Fibroblast of lung (primary cell): ENCODE results near the gene TADA2A. TPM values are rescaled to one million over a fixed set of nuclear protein-coding genes. Genes with fewer than 3 reads are reported as not detected.

Experiments used
- DNase-seq, 2 donors: peaks; one replicate each; pipeline versions ENCODE4 v3.0.0 to v3.0.0-alpha.2; 2010; ENCODE audit warnings: low read depth in 2 of 2
- H2AFZ ChIP-seq: 2 replicates; pipeline ENCODE4 v1.5.1; 2012; ENCODE audit warnings: low read length, control low read depth, inconsistent platforms
- H3K27ac ChIP-seq: 2 replicates; pipeline ENCODE4 v1.5.1; 2011; ENCODE audit warnings: low read length, control low read depth; ENCODE audit not compliant: insufficient read depth
- H3K27me3 ChIP-seq: 2 replicates; pipeline ENCODE4 v1.5.1; 2011; ENCODE audit warnings: mild to moderate bottlenecking, low read length; ENCODE audit not compliant: control insufficient read depth, insufficient read depth
- H3K36me3 ChIP-seq: 2 replicates; pipeline ENCODE4 v1.5.1; 2011; ENCODE audit warnings: low read length; ENCODE audit not compliant: control insufficient read depth, insufficient read depth
- H3K4me1 ChIP-seq: 2 replicates; pipeline ENCODE4 v1.5.1; 2011; ENCODE audit warnings: low read length; ENCODE audit not compliant: control insufficient read depth, insufficient read depth; ENCODE audit errors: extremely low read depth
- H3K4me2 ChIP-seq: 2 replicates; pipeline ENCODE4 v1.5.1; 2011; ENCODE audit warnings: low read length, control low read depth; ENCODE audit not compliant: insufficient read depth; ENCODE audit errors: extremely low read depth
- H3K4me3 ChIP-seq, 4 experiments: fragments of 200-600 bp in 1 of 4; sonication (generic) in 1 of 4; replicated peaks in 1 of 4; 2 replicates each; pipeline ENCODE4 v1.5.1; 2011 to 2016; ENCODE audit warnings: low read length in 4 of 4, low read depth in 3 of 4, mild to moderate bottlenecking in 3 of 4, control low read depth in 2 of 4, inconsistent platforms in 1 of 4, mixed read lengths in 1 of 4; ENCODE audit not compliant: insufficient read depth in 1 of 4; ENCODE audit errors: control extremely low read depth in 1 of 4
- H3K79me2 ChIP-seq: 2 replicates; pipeline ENCODE4 v1.5.1; 2012; ENCODE audit warnings: mild to moderate bottlenecking, low read length, inconsistent platforms; ENCODE audit not compliant: control insufficient read depth, insufficient read depth
- H3K9ac ChIP-seq: 2 replicates; pipeline ENCODE4 v1.5.1; 2011; ENCODE audit warnings: mild to moderate bottlenecking, low read length, control low read depth; ENCODE audit not compliant: insufficient read depth
- H3K9me3 ChIP-seq: 2 replicates; pipeline ENCODE4 v1.5.1; 2012; ENCODE audit warnings: low read depth, low read length; ENCODE audit not compliant: control insufficient read depth, insufficient read depth
- H4K20me1 ChIP-seq: 2 replicates; pipeline ENCODE4 v1.5.1; 2011; ENCODE audit warnings: low read length; ENCODE audit not compliant: control insufficient read depth, insufficient read depth; ENCODE audit errors: extremely low read depth
- CTCF ChIP-seq, 2 donors: IDR thresholded peaks in 1 of 2; conservative IDR thresholded peaks in 1 of 2; 1 replicate in 1 of 2; 2 replicates in 1 of 2; pipeline ENCODE4 v1.5.1; 2011 to 2012; ENCODE audit warnings: low read length in 2 of 2, control low read depth in 1 of 2, inconsistent platforms in 1 of 2, low read depth in 1 of 2, mild to moderate bottlenecking in 1 of 2
- EZH2 ChIP-seq: IDR thresholded peaks from 2 replicates; pipeline ENCODE4 v1.5.1; 2012; ENCODE audit warnings: low read length, control low read depth, mild to moderate bottlenecking; ENCODE audit errors: missing control alignments
- polyA plus RNA-seq, 2 donors: library from polyadenylated mRNA; depleted of rRNA in 1 of 2; stranded (reverse) in 1 of 2; unstranded in 1 of 2; fragments of >200 nt; gene quantifications; 2 replicates each; pipeline ENCODE4 v1.2.1, GENCODE V29; 2011 to 2012; ENCODE audit warnings: missing spikeins in 1 of 2
- total RNA-seq: library from RNA; depleted of rRNA; stranded (reverse); fragments of >200 nt; gene quantifications from 2 replicates; pipeline ENCODE4 v1.2.1, GENCODE V29; 2014

TADA2A gene
- total and polyA plus RNA-seq, 2 donors (not counting 1 experiment from before 2014, with no cell fraction given): 18.7 to 23.9 TPM

- H2AFZ ChIP-seq: no peak overlapping the region
Observed at GRCh38 chr17:37481001-37481665, 74.4 kb downstream of the TADA2A start.

GRCh38 chr17:37483311-37484039 lies 76.8 kb downstream of the TADA2A start:
- peak overlapping the region; percentile 28 for H3K9ac ChIP-seq
- peak overlapping the region; percentile 63 for H3K4me2 ChIP-seq
- no peak for TF ChIP-seq CTCF (conservative IDR thresholded peaks at IDR 0.05 in 1 of 2, IDR thresholded peaks at IDR 0.05 in 1 of 2; ENCODE audit: low read depth in 1 of 2, low read length in 2 of 2)
- no peak for TF ChIP-seq EZH2
- no peaks in the 10 kb centered on the region for H3K79me2 ChIP-seq
- no peaks in the 10 kb centered on the region for H4K20me1 ChIP-seq
- DNase-seq: peak; percentile 75 to 98
- peaks cover 1% of the 10 kb centered on the region for H3K36me3 ChIP-seq
- H3K9me3 ChIP-seq: no peaks in the 10 kb centered on the region
- peak overlapping the region in 1 of 4 experiments; percentile 17 for H3K4me3 ChIP-seq
- no peak overlapping the region for H2AFZ ChIP-seq
- H3K27me3 ChIP-seq: no peaks in the 10 kb centered on the region
- H3K4me1 ChIP-seq: peaks cover 21% of the 10 kb centered on the region
- H3K27ac ChIP-seq: peak overlapping the region; percentile 68

More at GRCh38 chr17:37481001-37481665, 74.4 kb downstream of the TADA2A start:
- no peak overlapping the region for H3K4me3 ChIP-seq
- TF ChIP-seq EZH2 (no peak), CTCF (conservative IDR thresholded peaks at IDR 0.05 in 1 of 2, IDR thresholded peaks at IDR 0.05 in 1 of 2; ENCODE audit: low read depth in 1 of 2, low read length in 2 of 2) (no peak)
- no peaks in the 10 kb centered on the region for H3K9me3 ChIP-seq
- no peaks in the 10 kb centered on the region for H3K27me3 ChIP-seq
- peaks cover 27% of the 10 kb centered on the region for H3K4me1 ChIP-seq
- H3K4me2 ChIP-seq: no peak overlapping the region
- H3K27ac ChIP-seq: no peak overlapping the region
- DNase-seq: no peak
- peaks cover 2% of the 10 kb centered on the region for H3K36me3 ChIP-seq
- H3K79me2 ChIP-seq: no peaks in the 10 kb centered on the region
- H4K20me1 ChIP-seq: no peaks in the 10 kb centered on the region
- no peak overlapping the region for H3K9ac ChIP-seq

- Histone ChIP-seq H4K20me1 (no peaks in the 10 kb centered on the region), H3K4me3 (no peak overlapping the region), H3K4me2 (no peak overlapping the region), H3K79me2 (peaks cover 10% of the 10 kb centered on the region), H2AFZ (no peak overlapping the region), H3K36me3 (no peaks in the 10 kb centered on the region), H3K4me1 (peaks cover 25% of the 10 kb centered on the region), H3K27ac (no peak overlapping the region), H3K9me3 (no peaks in the 10 kb centered on the region), H3K9ac (no peak overlapping the region), H3K27me3 (no peaks in the 10 kb centered on the region)
- peak in 1 of 2 donors; percentile 51 for DNase-seq
- TF ChIP-seq CTCF (conservative IDR thresholded peaks at IDR 0.05 in 1 of 2, IDR thresholded peaks at IDR 0.05 in 1 of 2; ENCODE audit: low read depth in 1 of 2, low read length in 2 of 2) (no peak), EZH2 (no peak)
Observed at GRCh38 chr17:37485938-37486570, 79.4 kb downstream of the TADA2A start.
